Measurements from ENCODE around the gene CEP70. TPM values are rescaled to one million over a fixed set of nuclear protein-coding genes. Genes with fewer than 3 reads are reported as not detected.
"Not testable (repeated sequence)": the region's sequence is repeated elsewhere in the genome, so short reads cannot be mapped to it uniquely, and the experiment has no call there.

Gene CEP70
- total and polyA plus RNA-seq, 4 donors, result 14.6 to 49.5 (median 21.5) TPM

GRCh38 chr3:138597186-138597976 is 3.3 kb upstream of the CEP70 start:
- not testable (repeated sequence) for H3K4me3 ChIP-seq (ENCODE audit: low read length in 2 of 2); DNase-seq; H3K27me3 ChIP-seq (ENCODE audit: control insufficient read depth in 1 of 2, insufficient read depth in 2 of 2, low read length in 1 of 2); H3K36me3 ChIP-seq (ENCODE audit: control insufficient read depth in 1 of 2, insufficient read depth in 2 of 2, low read length in 1 of 2); H3K27ac ChIP-seq (ENCODE audit: low read depth in 1 of 2, low read length in 2 of 2); ATAC-seq (ENCODE audit: low FRiP score); H3K9me3 ChIP-seq (ENCODE audit: control insufficient read depth, low read length); H3K4me1 ChIP-seq (ENCODE audit: control insufficient read depth in 1 of 2, insufficient read depth in 2 of 2, low read length in 2 of 2)
- intact Hi-C loops (cut with DNase I), result loop anchor here (5.0 to 10.0 kb wide), 4 partner anchors 97 to 320 kb away; partner anchors contain the start of gene MRAS (in 1 of the 2)
- WGBS, 2 donors, result 83 to 95% methylated on average over 6 of the region's 6 CpGs

GRCh38 chr3:138594935-138595610 is 1.0 kb upstream of the CEP70 start:
- intact Hi-C loops (cut with DNase I), result loop anchor here (1.0 to 10.0 kb wide), 6 partner anchors 100 to 322 kb away; partner anchors contain the start of gene MRAS (in 1 of the 2)
- Histone ChIP-seq H3K27ac (ENCODE audit: low read depth in 1 of 2, low read length in 2 of 2) (no peak overlapping the region), H3K27me3 (ENCODE audit: control insufficient read depth in 1 of 2, insufficient read depth in 2 of 2, low read length in 1 of 2) (no peaks in the 10 kb centered on the region), H3K4me3 (ENCODE audit: low read length in 2 of 2) (no peak overlapping the region), H3K9me3 (ENCODE audit: control insufficient read depth, low read length) (no peaks in the 10 kb centered on the region), H3K36me3 (ENCODE audit: control insufficient read depth in 1 of 2, insufficient read depth in 2 of 2, low read length in 1 of 2) (no peaks in the 10 kb centered on the region), H3K4me1 (ENCODE audit: control insufficient read depth in 1 of 2, insufficient read depth in 2 of 2, low read length in 2 of 2) (no peaks in the 10 kb centered on the region)
- no peak for ATAC-seq (ENCODE audit: low FRiP score)
- no peak for DNase-seq
- WGBS, 2 donors, result 41 to 43% methylated on average over 6 of the region's 6 CpGs

- 6% methylated on average over 22 of the region's 22 CpGs for WGBS, 2 donors
- DNase-seq (no peak), ATAC-seq (ENCODE audit: low FRiP score) (peak; percentile 8)
- Histone ChIP-seq H3K9me3 (ENCODE audit: control insufficient read depth, low read length) (no peaks in the 10 kb centered on the region), H3K4me1 (ENCODE audit: control insufficient read depth in 1 of 2, insufficient read depth in 2 of 2, low read length in 2 of 2) (no peaks in the 10 kb centered on the region), H3K4me3 (ENCODE audit: low read length in 2 of 2) (peak overlapping the region; percentile 38 to 58), H3K27ac (ENCODE audit: low read depth in 1 of 2, low read length in 2 of 2) (peak overlapping the region; percentile 43 to 71), H3K36me3 (ENCODE audit: control insufficient read depth in 1 of 2, insufficient read depth in 2 of 2, low read length in 1 of 2) (no peaks in the 10 kb centered on the region), H3K27me3 (ENCODE audit: control insufficient read depth in 1 of 2, insufficient read depth in 2 of 2, low read length in 1 of 2) (no peaks in the 10 kb centered on the region)
- intact Hi-C loops (cut with DNase I), result loop anchor here in 1 of 2 donors (1.0 to 10.0 kb wide), 5 partner anchors 101 to 322 kb away; partner anchors contain the start of gene MRAS
These were observed 441 bp downstream of the CEP70 start for GRCh38 chr3:138593488-138594149.

- no peak for ATAC-seq (ENCODE audit: low FRiP score)
- intact Hi-C loops (cut with DNase I), result loop anchor here in 1 of 2 donors (5.0 to 10.0 kb wide), 4 partner anchors 103 to 247 kb away; partner anchors contain the start of gene MRAS
- WGBS, 2 donors, result 64 to 74% methylated on average over 1 of the region's 1 CpG
These were observed 2.7 kb downstream of the CEP70 start for GRCh38 chr3:138591392-138591791.

GRCh38 chr3:138588445-138588844 is 5.6 kb downstream of the CEP70 start:
- Histone ChIP-seq H3K9me3 (ENCODE audit: control insufficient read depth, low read length) (no peaks in the 10 kb centered on the region), H3K36me3 (ENCODE audit: control insufficient read depth in 1 of 2, insufficient read depth in 2 of 2, low read length in 1 of 2) (no peaks in the 10 kb centered on the region), H3K27me3 (ENCODE audit: control insufficient read depth in 1 of 2, insufficient read depth in 2 of 2, low read length in 1 of 2) (no peaks in the 10 kb centered on the region), H3K27ac (ENCODE audit: low read depth in 1 of 2, low read length in 2 of 2) (no peak overlapping the region), H3K4me3 (ENCODE audit: low read length in 2 of 2) (no peak overlapping the region), H3K4me1 (ENCODE audit: control insufficient read depth in 1 of 2, insufficient read depth in 2 of 2, low read length in 2 of 2) (no peaks in the 10 kb centered on the region)
- intact Hi-C loops (cut with DNase I), result no loop called here
- WGBS, 2 donors, result 92% methylated on average over 5 of the region's 5 CpGs
- ATAC-seq (ENCODE audit: low FRiP score) (no peak), DNase-seq (no peak)

More at GRCh38 chr3:138591392-138591791, 2.7 kb downstream of the CEP70 start:
- Histone ChIP-seq H3K4me3 (ENCODE audit: low read length in 2 of 2) (no peak overlapping the region), H3K27me3 (ENCODE audit: control insufficient read depth in 1 of 2, insufficient read depth in 2 of 2, low read length in 1 of 2) (no peaks in the 10 kb centered on the region), H3K27ac (ENCODE audit: low read depth in 1 of 2, low read length in 2 of 2) (no peak overlapping the region), H3K36me3 (ENCODE audit: control insufficient read depth in 1 of 2, insufficient read depth in 2 of 2, low read length in 1 of 2) (no peaks in the 10 kb centered on the region), H3K4me1 (ENCODE audit: control insufficient read depth in 1 of 2, insufficient read depth in 2 of 2, low read length in 2 of 2) (no peaks in the 10 kb centered on the region), H3K9me3 (ENCODE audit: control insufficient read depth, low read length) (no peaks in the 10 kb centered on the region)
- DNase-seq, result no peak

- no peaks in the 10 kb centered on the region for H3K27me3 ChIP-seq (ENCODE audit: control insufficient read depth in 1 of 2, insufficient read depth in 2 of 2, low read length in 1 of 2)
- no peaks in the 10 kb centered on the region for H3K9me3 ChIP-seq (ENCODE audit: control insufficient read depth, low read length)
- intact Hi-C loops (cut with DNase I), result no loop called here
- ATAC-seq (ENCODE audit: low FRiP score) (no peak), DNase-seq (no peak)
- H3K4me3 ChIP-seq (ENCODE audit: low read length in 2 of 2), result no peak overlapping the region
- H3K27ac ChIP-seq (ENCODE audit: low read depth in 1 of 2, low read length in 2 of 2), result no peak overlapping the region
- H3K36me3 ChIP-seq (ENCODE audit: control insufficient read depth in 1 of 2, insufficient read depth in 2 of 2, low read length in 1 of 2), result no peaks in the 10 kb centered on the region
- no peaks in the 10 kb centered on the region for H3K4me1 ChIP-seq (ENCODE audit: control insufficient read depth in 1 of 2, insufficient read depth in 2 of 2, low read length in 2 of 2)
- 93 to 100% methylated on average over 1 of the region's 1 CpG for WGBS, 2 donors
These were observed 6.7 kb downstream of the CEP70 start for GRCh38 chr3:138587374-138587773.

GRCh38 chr3:138578961-138579574 is 15.0 kb downstream of the CEP70 start:
- intact Hi-C loops (cut with DNase I), result no loop called here
- Histone ChIP-seq H3K9me3 (ENCODE audit: control insufficient read depth, low read length) (peaks cover 1% of the 10 kb centered on the region), H3K4me1 (ENCODE audit: control insufficient read depth in 1 of 2, insufficient read depth in 2 of 2, low read length in 2 of 2) (no peaks in the 10 kb centered on the region), H3K27ac (ENCODE audit: low read depth in 1 of 2, low read length in 2 of 2) (no peak overlapping the region), H3K4me3 (ENCODE audit: low read length in 2 of 2) (no peak overlapping the region), H3K27me3 (ENCODE audit: control insufficient read depth in 1 of 2, insufficient read depth in 2 of 2, low read length in 1 of 2) (no peaks in the 10 kb centered on the region), H3K36me3 (ENCODE audit: control insufficient read depth in 1 of 2, insufficient read depth in 2 of 2, low read length in 1 of 2) (no peaks in the 10 kb centered on the region)
- DNase-seq (no peak), ATAC-seq (ENCODE audit: low FRiP score) (no peak)
- WGBS, 2 donors, result 86 to 90% methylated on average over 6 of the region's 6 CpGs

GRCh38 chr3:138578141-138578540 is 15.9 kb downstream of the CEP70 start:
- H3K9me3 ChIP-seq (ENCODE audit: control insufficient read depth, low read length), result peaks cover 3% of the 10 kb centered on the region
- no peaks in the 10 kb centered on the region for H3K27me3 ChIP-seq (ENCODE audit: control insufficient read depth in 1 of 2, insufficient read depth in 2 of 2, low read length in 1 of 2)
- no peak overlapping the region for H3K4me3 ChIP-seq (ENCODE audit: low read length in 2 of 2)
- intact Hi-C loops (cut with DNase I), result no loop called here
- peaks cover 0 to 1% of the 10 kb centered on the region in 2 donors for H3K36me3 ChIP-seq (ENCODE audit: control insufficient read depth in 1 of 2, insufficient read depth in 2 of 2, low read length in 1 of 2)
- DNase-seq (no peak), ATAC-seq (ENCODE audit: low FRiP score) (no peak)
- WGBS, 2 donors, result 51 to 67% methylated on average over 4 of the region's 4 CpGs
- no peak overlapping the region for H3K27ac ChIP-seq (ENCODE audit: low read depth in 1 of 2, low read length in 2 of 2)
- H3K4me1 ChIP-seq (ENCODE audit: control insufficient read depth in 1 of 2, insufficient read depth in 2 of 2, low read length in 2 of 2), result no peaks in the 10 kb centered on the region
